Colonic mucosa (tissue), 4 donors: ENCODE data around the gene ANKRD23. TPM values are rescaled to one million over a fixed set of nuclear protein-coding genes. Genes with fewer than 3 reads are reported as not detected.
"Not testable (repeated sequence)": the region's sequence is repeated elsewhere in the genome, so short reads cannot be mapped to it uniquely, and the experiment has no call there.

ENCODE experiments used
- DNase-seq: peaks from one replicate; pipeline ENCODE4 v3.0.0-alpha.2; 2020
- H3K27ac ChIP-seq: fragments of 200-600 bp; one replicate; pipeline ENCODE4 v1.8.0; 2021
- H3K27me3 ChIP-seq: fragments of 200-600 bp; one replicate; pipeline ENCODE4 v1.8.0; 2021
- H3K36me3 ChIP-seq: fragments of 200-600 bp; one replicate; pipeline ENCODE4 v1.8.0; 2021
- H3K4me1 ChIP-seq: fragments of 200-600 bp; one replicate; pipeline ENCODE4 v1.8.0; 2021; ENCODE audit warnings: mild to moderate bottlenecking
- H3K4me3 ChIP-seq: fragments of 200-600 bp; one replicate; pipeline ENCODE4 v1.8.0; 2021
- H3K9ac ChIP-seq, 2 donors: one replicate each; pipeline ENCODE4 v1.7.0; 2013; ENCODE audit warnings: control low read depth in 2 of 2, low read depth in 2 of 2, low read length in 2 of 2
- H3K9me3 ChIP-seq: fragments of 200-600 bp; one replicate; pipeline ENCODE4 v1.8.0; 2021
- intact Hi-C: fragments of 100-400 bp; cut with DNase I; formaldehyde crosslinking; loops from one replicate; pipeline ENCODE4 v1.14.1; 2022
- total RNA-seq, 2 donors: library from RNA; stranded (reverse); fragmentation: NEBNext Ultra II Directional in 1 of 2; extraction: Animal tissue kit (Norgen Biotek cat#: 25700) in 1 of 2; gene quantifications; one replicate each; pipeline ENCODE4 v1.2.1, GENCODE V29; 2021
- TF ChIP-seq, protein P1 (sequence below): fragments of 200-600 bp; IDR thresholded peaks from one replicate; pipeline ENCODE4 v1.8.0; 2022; ENCODE audit warnings: antibody characterized with exemption, mild to moderate bottlenecking
- donor health status: healthy.
- donor health status: DM: no; HTN: no; CAD: no.
- donor health status: DM: no; HTN: no; CAD: no.

Gene ANKRD23
- total RNA-seq, 2 donors from 2014 or later, result 1.4 to 4.1 TPM

DNA sequence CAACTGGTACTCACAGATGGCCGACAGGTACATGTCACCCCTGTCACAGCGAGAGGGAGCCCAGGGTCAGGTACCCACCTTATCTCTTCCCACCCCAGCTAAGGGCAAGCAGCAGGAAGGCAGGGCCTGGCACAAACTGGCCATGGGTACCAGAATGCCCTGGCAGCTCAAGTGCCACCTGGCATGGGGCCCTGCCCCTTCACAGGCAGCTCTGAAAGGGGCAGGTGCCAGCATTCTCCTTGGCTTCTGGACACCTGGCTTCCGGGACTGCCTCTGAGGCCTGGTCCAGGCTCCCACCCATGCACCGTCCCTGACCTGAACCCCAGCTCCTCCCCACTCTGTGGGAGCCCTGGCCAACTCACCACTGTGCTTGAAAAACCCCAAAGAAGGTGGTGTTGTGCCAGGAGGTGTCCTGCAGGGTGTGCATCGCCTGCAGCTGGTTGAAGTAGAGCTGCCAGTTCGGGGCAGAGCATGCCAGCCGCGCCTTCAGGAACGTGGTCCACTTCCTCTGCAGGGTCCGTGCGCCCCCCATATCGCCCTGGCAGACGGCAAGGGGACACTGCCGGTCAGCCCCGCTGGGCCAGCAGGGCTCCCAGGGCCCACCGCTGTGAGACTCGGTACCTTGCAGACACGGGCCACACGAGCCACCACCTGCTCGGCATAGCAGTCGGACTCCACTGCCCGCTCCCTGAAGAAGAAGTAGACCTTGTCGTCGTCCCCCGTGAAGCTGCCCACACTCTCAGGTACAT is 20.7 kb upstream of the ANKRD23 start:
- DNase-seq, result no peak
- Histone ChIP-seq H3K4me3 (no peak overlapping the region), H3K4me1 (peaks cover 14% of the 10 kb centered on the region), H3K36me3 (peaks cover 5% of the 10 kb centered on the region), H3K9ac (no peak overlapping the region), H3K27ac (no peak overlapping the region), H3K27me3 (no peaks in the 10 kb centered on the region), H3K9me3 (no peaks in the 10 kb centered on the region)
- intact Hi-C loops, result no loop called here
- TF ChIP-seq, protein P1, sequence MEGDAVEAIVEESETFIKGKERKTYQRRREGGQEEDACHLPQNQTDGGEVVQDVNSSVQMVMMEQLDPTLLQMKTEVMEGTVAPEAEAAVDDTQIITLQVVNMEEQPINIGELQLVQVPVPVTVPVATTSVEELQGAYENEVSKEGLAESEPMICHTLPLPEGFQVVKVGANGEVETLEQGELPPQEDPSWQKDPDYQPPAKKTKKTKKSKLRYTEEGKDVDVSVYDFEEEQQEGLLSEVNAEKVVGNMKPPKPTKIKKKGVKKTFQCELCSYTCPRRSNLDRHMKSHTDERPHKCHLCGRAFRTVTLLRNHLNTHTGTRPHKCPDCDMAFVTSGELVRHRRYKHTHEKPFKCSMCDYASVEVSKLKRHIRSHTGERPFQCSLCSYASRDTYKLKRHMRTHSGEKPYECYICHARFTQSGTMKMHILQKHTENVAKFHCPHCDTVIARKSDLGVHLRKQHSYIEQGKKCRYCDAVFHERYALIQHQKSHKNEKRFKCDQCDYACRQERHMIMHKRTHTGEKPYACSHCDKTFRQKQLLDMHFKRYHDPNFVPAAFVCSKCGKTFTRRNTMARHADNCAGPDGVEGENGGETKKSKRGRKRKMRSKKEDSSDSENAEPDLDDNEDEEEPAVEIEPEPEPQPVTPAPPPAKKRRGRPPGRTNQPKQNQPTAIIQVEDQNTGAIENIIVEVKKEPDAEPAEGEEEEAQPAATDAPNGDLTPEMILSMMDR, result no peak

DNA sequence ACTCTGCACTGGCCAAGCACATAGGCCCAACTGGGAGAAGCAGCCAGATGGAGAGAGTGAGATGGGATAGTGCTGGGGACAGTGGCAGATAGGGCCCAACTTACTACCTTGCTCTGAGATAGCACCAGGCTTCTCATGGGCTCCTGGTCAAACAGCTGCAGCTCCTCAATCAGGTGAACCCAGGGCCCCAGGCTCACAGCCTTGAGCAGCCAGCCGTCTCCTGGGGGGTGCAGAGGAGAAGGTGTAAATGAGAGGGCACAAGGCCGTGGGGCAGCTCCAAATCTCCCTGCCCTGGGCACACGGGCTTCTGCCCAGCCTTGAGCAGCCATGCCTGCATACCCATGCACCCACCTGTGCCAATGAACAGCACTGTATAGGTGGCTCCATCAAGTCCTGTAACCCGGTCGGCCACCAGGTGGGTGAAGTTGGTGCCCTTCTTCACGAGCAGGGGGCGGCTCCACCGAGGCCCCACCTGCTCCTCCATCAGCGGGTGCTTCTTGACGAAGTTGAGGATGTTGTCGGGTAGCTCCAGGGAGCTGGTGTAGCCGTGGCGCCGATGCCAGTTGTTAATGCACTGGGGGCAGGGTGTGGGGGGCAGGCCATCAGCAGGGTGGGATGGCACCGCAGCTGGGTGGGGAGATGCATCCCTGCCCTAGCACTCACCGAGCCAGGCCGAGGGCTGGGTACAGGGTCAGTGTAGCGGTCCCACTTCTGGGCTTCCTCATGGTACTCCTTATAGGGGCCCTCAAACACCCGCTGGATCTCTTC is 19.9 kb upstream of the ANKRD23 start:
- TF ChIP-seq, protein P1, result no peak
- H3K9me3 ChIP-seq, result no peaks in the 10 kb centered on the region
- DNase-seq, result no peak
- intact Hi-C loops, result no loop called here
- H3K36me3 ChIP-seq, result peaks cover 5% of the 10 kb centered on the region
- H3K4me3 ChIP-seq, result no peak overlapping the region
- H3K27me3 ChIP-seq, result no peaks in the 10 kb centered on the region
- H3K4me1 ChIP-seq, result peaks cover 14% of the 10 kb centered on the region
- H3K9ac ChIP-seq, result no peak overlapping the region
- H3K27ac ChIP-seq, result no peak overlapping the region

DNA sequence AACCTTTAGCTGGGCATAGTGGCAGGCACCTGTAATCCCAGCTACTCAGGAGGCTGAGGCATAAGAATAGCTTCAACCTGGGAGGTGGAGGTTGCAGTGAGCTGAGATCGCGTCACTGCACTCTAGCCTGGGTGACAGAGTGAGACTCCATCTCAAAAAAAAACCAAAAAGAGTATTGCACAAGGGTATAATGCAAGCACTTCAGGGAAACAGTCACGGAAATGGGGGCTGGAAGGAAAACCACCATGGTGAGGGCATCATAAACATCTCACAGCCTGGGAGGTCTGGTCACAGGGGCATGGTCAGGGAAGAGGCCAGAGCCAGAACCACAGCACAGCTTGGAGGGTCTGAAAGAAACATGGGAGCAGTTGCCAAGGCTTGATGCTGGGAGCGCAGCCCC is 19.2 kb upstream of the ANKRD23 start:
- peaks cover 14% of the 10 kb centered on the region for H3K4me1 ChIP-seq
- intact Hi-C loops, DNase-seq, H3K4me3 ChIP-seq, H3K9ac ChIP-seq, H3K27me3 ChIP-seq, H3K27ac ChIP-seq, H3K36me3 ChIP-seq, H3K9me3 ChIP-seq: not testable (repeated sequence)

DNA sequence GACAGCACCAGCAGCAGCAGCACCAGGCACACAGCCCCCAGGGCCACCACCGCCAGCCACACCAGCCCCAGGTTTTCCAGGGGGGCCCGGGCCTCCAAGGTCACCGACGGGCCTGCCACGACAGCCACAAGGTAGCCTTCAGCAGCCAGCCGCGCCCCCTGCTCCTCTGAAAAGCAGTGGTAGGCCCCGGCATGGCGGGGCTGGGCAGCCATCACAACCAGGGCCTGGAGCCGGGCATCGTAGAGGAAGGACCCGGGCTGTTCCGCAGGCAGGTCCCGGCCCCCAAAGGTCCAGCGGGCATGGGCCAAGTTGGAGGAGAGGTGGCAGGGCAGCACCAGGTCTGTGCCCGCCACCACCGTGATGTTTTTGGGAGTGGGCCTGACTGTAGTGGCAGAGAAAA is 17.3 kb upstream of the ANKRD23 start:
- intact Hi-C loops, result no loop called here
- peaks cover 5% of the 10 kb centered on the region for H3K36me3 ChIP-seq
- TF ChIP-seq, protein P1, result no peak
- no peaks in the 10 kb centered on the region for H3K4me1 ChIP-seq
- no peak overlapping the region for H3K27ac ChIP-seq
- H3K4me3 ChIP-seq, result no peak overlapping the region
- H3K27me3 ChIP-seq, result no peaks in the 10 kb centered on the region
- no peaks in the 10 kb centered on the region for H3K9me3 ChIP-seq
- H3K9ac ChIP-seq, result no peak overlapping the region
- no peak for DNase-seq

DNA sequence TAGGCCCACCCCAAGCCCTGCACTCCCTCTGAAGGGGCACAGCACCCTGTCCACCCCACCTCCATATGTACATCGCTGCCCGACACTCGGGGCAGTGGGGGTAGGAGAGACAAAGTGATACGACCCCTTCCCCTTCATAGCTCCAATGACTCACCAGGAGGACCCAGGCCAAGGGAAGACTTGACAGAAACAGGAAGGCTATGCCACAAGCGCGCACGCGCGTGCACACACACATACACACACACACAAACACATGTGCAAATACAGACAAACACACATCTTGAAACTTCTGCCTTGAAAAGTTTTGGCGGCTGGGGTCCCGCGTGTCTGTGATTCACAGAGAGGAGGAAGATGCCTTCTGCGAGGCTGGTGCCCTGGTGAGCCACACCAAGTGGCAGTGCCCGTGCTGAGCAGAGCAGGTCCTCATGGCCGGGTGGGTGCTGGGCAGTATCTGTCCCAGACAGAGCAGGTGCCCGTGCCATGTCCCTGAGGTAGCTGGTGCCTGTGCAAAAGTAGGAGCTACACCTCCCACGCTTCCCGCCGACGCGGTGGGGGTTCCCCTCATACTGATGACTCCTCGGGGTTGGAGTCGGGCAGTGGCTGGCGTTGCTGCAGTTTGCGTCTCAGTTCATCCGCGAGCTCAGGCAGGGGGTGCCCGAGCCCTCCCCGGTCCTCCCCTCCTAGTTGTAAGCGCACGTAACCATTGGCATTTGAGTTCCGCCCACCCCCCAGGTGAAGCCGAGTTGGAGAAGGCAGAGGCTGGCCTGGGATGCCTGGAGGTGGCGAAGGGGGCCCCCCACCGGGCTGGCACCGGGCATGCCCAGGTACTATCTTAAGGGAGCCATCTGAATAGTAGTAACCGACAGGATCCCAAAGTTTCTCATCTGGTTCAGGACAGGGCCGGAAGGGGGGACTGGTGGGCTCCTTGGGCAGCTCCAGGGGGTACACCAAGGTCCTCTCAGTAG is 16.5 kb upstream of the ANKRD23 start:
- Histone ChIP-seq H3K4me1 (no peaks in the 10 kb centered on the region), H3K27me3 (no peaks in the 10 kb centered on the region), H3K9ac (no peak overlapping the region), H3K4me3 (no peak overlapping the region), H3K9me3 (no peaks in the 10 kb centered on the region), H3K27ac (no peak overlapping the region), H3K36me3 (peaks cover 2% of the 10 kb centered on the region)
- intact Hi-C loops, result no loop called here
- TF ChIP-seq, protein P1, result no peak
- DNase-seq, result no peak
